NCI-H82 treated with DMSO at 0.1 percent for 48 hours (cell line): ENCODE data around the gene TRAF2.
"Not testable (repeated sequence)": the region's sequence is repeated elsewhere in the genome, so short reads cannot be mapped to it uniquely, and the experiment has no call there.

Source experiments
- DNase-seq: peaks from one replicate; lab custom pipeline; 2025; ENCODE audit not compliant: unreplicated experiment; lab: John Stamatoyannopoulos, UW

TRAF2 gene

DNA sequence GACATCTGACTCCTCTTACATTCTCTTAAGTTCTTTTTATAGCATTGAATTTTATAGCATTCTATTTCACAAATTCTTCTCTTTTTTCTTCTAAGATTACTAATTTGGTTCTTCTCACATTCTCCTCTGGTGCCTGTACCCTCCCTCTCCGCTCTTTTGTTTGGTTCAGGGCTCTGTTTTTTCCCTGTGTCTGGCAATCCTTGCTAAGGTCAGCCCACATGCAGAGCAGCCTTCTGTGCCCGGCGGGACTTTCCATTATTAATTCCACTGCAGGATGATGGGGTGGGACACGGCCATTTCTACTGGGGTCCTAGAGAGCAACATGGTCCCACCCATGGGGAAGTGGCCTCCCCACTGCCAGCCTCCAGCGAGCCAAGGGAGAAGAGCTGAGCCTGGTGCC, 9.8 kb upstream of the TRAF2 start:
- no peak for DNase-seq

GRCh38 chr9:136880651-136881050, 5.7 kb upstream of the TRAF2 start:
- no peak for DNase-seq

DNA sequence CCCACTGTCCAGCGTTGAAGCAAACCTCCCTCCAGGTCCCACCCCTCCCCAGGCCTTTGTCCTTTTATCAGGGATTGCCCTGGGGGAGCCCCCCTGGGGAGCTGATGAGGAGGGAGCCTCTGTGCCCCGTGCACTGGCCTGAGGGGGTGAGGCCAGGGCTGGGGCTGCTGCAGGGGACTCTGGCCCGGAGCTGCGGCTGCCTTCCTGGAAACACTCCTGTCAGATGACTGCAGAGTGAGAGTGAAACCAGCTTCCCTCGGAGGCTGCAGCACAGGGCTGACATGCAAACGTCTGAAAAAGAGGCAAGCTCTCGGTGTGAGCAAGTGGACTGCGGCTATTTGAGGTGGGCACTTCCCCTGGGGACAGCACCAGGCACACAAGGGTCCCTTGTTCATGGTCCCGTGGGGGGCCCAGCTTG, 4.6 kb upstream of the TRAF2 start:
- no peak for DNase-seq

- DNase-seq, result no peak
Observed at GRCh38 chr9:136882109-136882946, 4.0 kb upstream of the TRAF2 start.

GRCh38 chr9:136882947-136883283, 3.4 kb upstream of the TRAF2 start:
- DNase-seq, result not testable (repeated sequence)

DNA sequence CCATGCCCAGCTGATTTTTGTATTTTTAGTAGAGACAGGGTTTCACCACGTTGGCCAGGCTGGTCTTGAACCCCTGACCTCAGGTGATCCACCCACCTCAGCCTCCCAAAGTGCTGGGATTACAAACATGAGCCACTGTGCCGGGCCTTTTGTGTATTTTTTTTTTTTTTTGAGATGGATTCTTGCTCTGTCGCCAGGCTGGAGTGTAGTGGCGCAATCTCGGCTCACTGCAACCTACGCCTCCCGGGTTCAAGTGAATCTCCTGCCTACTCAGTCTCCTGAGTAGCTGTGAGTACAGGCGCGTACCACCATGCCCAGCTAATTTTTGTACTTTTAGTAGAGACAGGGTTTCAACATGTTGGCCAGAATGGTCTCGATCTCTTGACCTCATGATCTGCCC, 2.6 kb upstream of the TRAF2 start:
- not testable (repeated sequence) for DNase-seq

DNA sequence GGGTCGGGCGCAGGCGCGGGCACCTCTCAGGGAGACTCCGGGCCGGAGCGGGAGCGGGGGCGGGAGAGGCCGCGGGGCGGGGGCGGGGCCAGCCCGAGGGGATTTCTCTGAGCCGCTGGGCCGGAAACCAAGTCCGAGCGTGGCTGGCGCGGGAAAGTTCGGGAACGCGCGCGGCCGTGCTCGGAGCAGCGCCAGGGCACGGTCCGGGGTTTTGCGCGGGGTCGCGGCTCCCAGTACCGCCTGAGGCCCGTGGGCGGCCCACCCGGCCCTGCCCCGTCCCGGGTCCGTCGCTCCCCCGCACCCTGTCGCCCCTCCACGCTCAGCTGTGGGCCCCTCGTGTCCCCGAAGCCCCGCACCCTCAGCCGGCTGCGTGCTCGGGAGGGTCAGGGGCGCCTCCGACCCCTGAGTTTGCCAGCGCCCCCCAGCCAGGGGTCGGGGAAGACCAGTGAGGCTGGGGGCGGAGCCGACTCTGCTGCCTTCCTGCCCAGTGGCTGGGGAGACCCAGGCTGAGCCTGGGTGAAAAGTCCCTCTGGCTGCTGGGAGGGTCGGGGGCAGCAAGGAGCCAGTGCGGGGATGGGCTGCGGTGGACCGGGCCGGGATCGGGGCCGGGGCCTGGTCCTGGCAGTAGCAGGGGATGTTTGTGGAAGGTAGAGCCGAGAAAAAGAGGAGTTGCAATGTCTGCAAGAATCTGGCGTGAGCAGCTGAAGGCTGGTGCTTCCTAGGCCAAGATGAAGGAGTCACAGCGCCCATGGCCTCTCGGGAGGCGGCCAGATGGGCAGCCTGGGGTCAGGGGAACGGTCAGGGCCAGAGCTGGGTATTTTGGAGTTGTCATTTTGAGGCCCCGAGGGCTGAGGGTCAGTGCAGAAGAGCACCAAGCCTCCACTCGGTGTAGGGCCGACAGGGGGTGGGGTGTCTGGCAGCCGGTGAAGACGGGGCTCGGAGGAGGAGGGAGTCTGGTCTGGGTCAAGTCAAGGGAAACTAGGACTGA, 588 bp downstream of the TRAF2 start:
- no peak for DNase-seq

- no peak for DNase-seq
Observed at GRCh38 chr9:136888454-136888853, 2.1 kb downstream of the TRAF2 start.

GRCh38 chr9:136889858-136890257, 3.5 kb downstream of the TRAF2 start:
- DNase-seq, result no peak

- DNase-seq, result no peak
Observed at GRCh38 chr9:136890661-136891060, 4.3 kb downstream of the TRAF2 start.

GRCh38 chr9:136896027-136896426, 9.7 kb downstream of the TRAF2 start:
- DNase-seq, result no peak

DNA sequence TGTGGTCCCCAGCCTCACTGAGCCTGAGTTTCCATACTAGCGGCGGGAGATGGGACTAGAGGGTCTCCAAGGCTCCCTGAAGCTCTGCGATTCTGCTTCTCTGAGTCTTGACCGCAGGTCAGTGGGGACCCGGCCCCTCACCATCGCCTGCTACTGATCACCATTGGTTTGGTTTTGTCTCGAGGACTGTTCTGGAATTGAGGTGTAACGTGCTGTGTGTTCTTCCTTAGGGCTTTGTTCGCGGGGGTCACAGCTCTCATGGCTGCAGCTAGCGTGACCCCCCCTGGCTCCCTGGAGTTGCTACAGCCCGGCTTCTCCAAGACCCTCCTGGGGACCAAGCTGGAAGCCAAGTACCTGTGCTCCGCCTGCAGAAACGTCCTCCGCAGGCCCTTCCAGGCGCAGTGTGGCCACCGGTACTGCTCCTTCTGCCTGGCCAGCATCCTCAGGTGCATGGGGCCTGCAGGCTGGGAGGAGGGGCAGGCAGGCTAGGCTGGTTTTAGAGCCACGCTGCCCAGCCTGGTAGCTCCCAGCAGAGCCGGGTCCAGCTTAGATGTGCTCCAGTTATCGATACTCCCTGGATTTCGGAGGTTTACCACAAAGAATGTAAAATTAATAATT, 12.3 kb downstream of the TRAF2 start:
- DNase-seq, result no peak

DNA sequence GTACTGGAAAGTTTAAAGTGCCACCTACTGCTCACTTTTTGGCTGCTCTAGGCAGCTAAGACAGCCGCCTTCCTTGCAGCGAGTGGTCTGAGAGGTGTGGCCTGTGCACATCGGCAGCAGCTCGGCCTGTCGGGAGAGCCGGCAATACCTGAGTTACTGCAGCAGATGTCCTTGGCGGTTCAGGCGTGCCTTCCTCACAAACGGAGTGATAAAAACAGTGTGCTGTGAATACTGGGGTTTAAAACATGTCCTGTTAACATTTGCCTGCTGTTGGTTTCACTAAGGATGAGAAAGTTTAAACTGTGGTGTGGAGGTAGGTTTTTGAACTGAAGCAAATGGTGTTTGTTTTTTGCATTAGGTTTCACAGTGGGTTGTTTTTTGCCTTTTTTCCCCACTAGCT, 12.9 kb downstream of the TRAF2 start:
- DNase-seq, result no peak

GRCh38 chr9:136900556-136900955, 14.2 kb downstream of the TRAF2 start:
- no peak for DNase-seq

GRCh38 chr9:136900988-136901515, 14.7 kb downstream of the TRAF2 start:
- no peak for DNase-seq

GRCh38 chr9:136901516-136902258, 15.4 kb downstream of the TRAF2 start:
- DNase-seq, result no peak

GRCh38 chr9:136902259-136902821, 16.0 kb downstream of the TRAF2 start:
- DNase-seq, result no peak

GRCh38 chr9:136903041-136903554, 16.8 kb downstream of the TRAF2 start:
- no peak for DNase-seq

DNA sequence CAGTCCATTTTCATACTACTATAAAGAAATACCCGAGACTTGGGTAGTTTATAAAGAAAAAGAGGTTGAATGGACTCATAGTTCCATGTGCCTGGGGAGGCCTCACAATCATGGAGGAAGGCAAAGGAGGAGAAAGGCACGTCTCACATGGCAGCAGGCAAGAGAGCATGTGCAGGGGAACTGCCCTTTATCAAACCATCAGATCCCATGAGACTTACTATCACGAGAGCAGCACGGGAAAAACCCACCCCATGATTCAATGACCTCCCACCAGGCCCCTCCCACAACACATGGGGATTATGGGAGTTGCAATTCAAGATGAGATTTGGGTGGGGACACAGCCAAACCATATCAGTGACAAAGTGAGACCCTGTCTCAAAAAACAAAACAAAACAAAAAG, 19.9 kb downstream of the TRAF2 start:
- no peak for DNase-seq
